Colonic mucosa (tissue), 4 donors: ENCODE results near the gene KDM6A. TPM values are rescaled to one million over a fixed set of nuclear protein-coding genes. Genes with fewer than 3 reads are reported as not detected.
"Not testable (repeated sequence)": the region's sequence is repeated elsewhere in the genome, so short reads cannot be mapped to it uniquely, and the experiment has no call there.

Source experiments
- DNase-seq: peaks from one replicate; pipeline ENCODE4 v3.0.0-alpha.2; 2020
- H3K27ac ChIP-seq: fragments of 200-600 bp; one replicate; pipeline ENCODE4 v1.8.0; 2021
- H3K27me3 ChIP-seq: fragments of 200-600 bp; one replicate; pipeline ENCODE4 v1.8.0; 2021
- H3K36me3 ChIP-seq: fragments of 200-600 bp; one replicate; pipeline ENCODE4 v1.8.0; 2021
- H3K4me1 ChIP-seq: fragments of 200-600 bp; one replicate; pipeline ENCODE4 v1.8.0; 2021; ENCODE audit warnings: mild to moderate bottlenecking
- H3K4me3 ChIP-seq: fragments of 200-600 bp; one replicate; pipeline ENCODE4 v1.8.0; 2021
- H3K9ac ChIP-seq, 2 donors: one replicate each; pipeline ENCODE4 v1.7.0; 2013; ENCODE audit warnings: control low read depth in 2 of 2, low read depth in 2 of 2, low read length in 2 of 2
- H3K9me3 ChIP-seq: fragments of 200-600 bp; one replicate; pipeline ENCODE4 v1.8.0; 2021
- CTCF ChIP-seq: fragments of 200-600 bp; IDR thresholded peaks from one replicate; pipeline ENCODE4 v1.8.0; 2022; ENCODE audit warnings: antibody characterized with exemption, mild to moderate bottlenecking
- intact Hi-C: fragments of 100-400 bp; cut with DNase I; formaldehyde crosslinking; loops from one replicate; pipeline ENCODE4 v1.14.1; 2022
- total RNA-seq, 2 donors: library from RNA; stranded (reverse); fragmentation: NEBNext Ultra II Directional in 1 of 2; extraction: Animal tissue kit (Norgen Biotek cat#: 25700) in 1 of 2; gene quantifications; one replicate each; pipeline ENCODE4 v1.2.1, GENCODE V29; 2021
- donor health status: healthy.
- donor health status: DM: no; HTN: no; CAD: no.
- donor health status: DM: no; HTN: no; CAD: no.

KDM6A gene
- total RNA-seq, 2 donors from 2014 or later, result 31.6 to 45.3 TPM

- TF ChIP-seq CTCF, result no peak
- no peaks in the 10 kb centered on the region for H3K36me3 ChIP-seq
- intact Hi-C loops, result no loop called here
Measured at GRCh38 chrX:45031830-45032378, 158.9 kb downstream of the KDM6A start.

GRCh38 chrX:45035071-45035470 lies 162.1 kb downstream of the KDM6A start:
- Histone ChIP-seq H3K36me3 (no peaks in the 10 kb centered on the region), H3K4me3 (no peak overlapping the region), H3K27me3 (no peaks in the 10 kb centered on the region), H3K4me1 (no peaks in the 10 kb centered on the region), H3K9ac (no peak overlapping the region), H3K9me3 (no peaks in the 10 kb centered on the region), H3K27ac (no peak overlapping the region)
- no peak for TF ChIP-seq CTCF
- no peak for DNase-seq
- intact Hi-C loops, result no loop called here

More at GRCh38 chrX:45031830-45032378, 158.9 kb downstream of the KDM6A start:
- no peaks in the 10 kb centered on the region for H3K27me3 ChIP-seq
- no peak overlapping the region for H3K4me3 ChIP-seq
- H3K4me1 ChIP-seq, result no peaks in the 10 kb centered on the region
- DNase-seq, result no peak
- H3K9me3 ChIP-seq, result no peaks in the 10 kb centered on the region
- no peak overlapping the region for H3K27ac ChIP-seq
- no peak overlapping the region for H3K9ac ChIP-seq

GRCh38 chrX:45036161-45036560 lies 163.2 kb downstream of the KDM6A start:
- no peak overlapping the region for H3K27ac ChIP-seq
- H3K9ac ChIP-seq, result no peak overlapping the region
- TF ChIP-seq CTCF, result no peak
- H3K4me3 ChIP-seq, result no peak overlapping the region
- no peaks in the 10 kb centered on the region for H3K27me3 ChIP-seq
- no peaks in the 10 kb centered on the region for H3K36me3 ChIP-seq
- H3K9me3 ChIP-seq, result no peaks in the 10 kb centered on the region
- H3K4me1 ChIP-seq, result no peaks in the 10 kb centered on the region
- intact Hi-C loops, result no loop called here
- no peak for DNase-seq

- H3K27me3 ChIP-seq, H3K27ac ChIP-seq, DNase-seq, H3K9ac ChIP-seq, H3K36me3 ChIP-seq, H3K4me3 ChIP-seq, intact Hi-C loops, H3K4me1 ChIP-seq, H3K9me3 ChIP-seq: not testable (repeated sequence)
Measured at GRCh38 chrX:45040137-45040536, 167.1 kb downstream of the KDM6A start.

- H3K4me3 ChIP-seq, result no peak overlapping the region
- no peak overlapping the region for H3K27ac ChIP-seq
- TF ChIP-seq CTCF, result no peak
- H3K27me3 ChIP-seq, result no peaks in the 10 kb centered on the region
- no peak overlapping the region for H3K9ac ChIP-seq
- H3K4me1 ChIP-seq, result no peaks in the 10 kb centered on the region
- no peaks in the 10 kb centered on the region for H3K36me3 ChIP-seq
- no peak for DNase-seq
- no peaks in the 10 kb centered on the region for H3K9me3 ChIP-seq
- intact Hi-C loops, result no loop called here
Measured at GRCh38 chrX:45046417-45046816, 173.4 kb downstream of the KDM6A start.

- no peaks in the 10 kb centered on the region for H3K27me3 ChIP-seq
- no peak for TF ChIP-seq CTCF
- H3K4me3 ChIP-seq, result no peak overlapping the region
- no peaks in the 10 kb centered on the region for H3K36me3 ChIP-seq
- no peak overlapping the region for H3K9ac ChIP-seq
- H3K27ac ChIP-seq, result no peak overlapping the region
- intact Hi-C loops, result no loop called here
- no peaks in the 10 kb centered on the region for H3K4me1 ChIP-seq
- no peak for DNase-seq
- no peaks in the 10 kb centered on the region for H3K9me3 ChIP-seq
Measured at GRCh38 chrX:45050558-45050957, 177.6 kb downstream of the KDM6A start.
